AG10803 (cell line): ENCODE results near the gene VPS33B.

Source experiments
- DNase-seq: peaks from one replicate; pipeline ENCODE4 v3.0.0; 2010; ENCODE audit warnings: low read depth
- H3K4me3 ChIP-seq: 2 replicates; pipeline ENCODE4 v1.5.1; 2011; ENCODE audit warnings: mild to moderate bottlenecking, low read length, control low read depth
- TF ChIP-seq, protein P1 (sequence below): conservative IDR thresholded peaks from 2 replicates; pipeline ENCODE4 v1.5.1; 2011; ENCODE audit warnings: mild to moderate bottlenecking, low read length, control low read depth, inconsistent platforms

The VPS33B gene

DNA sequence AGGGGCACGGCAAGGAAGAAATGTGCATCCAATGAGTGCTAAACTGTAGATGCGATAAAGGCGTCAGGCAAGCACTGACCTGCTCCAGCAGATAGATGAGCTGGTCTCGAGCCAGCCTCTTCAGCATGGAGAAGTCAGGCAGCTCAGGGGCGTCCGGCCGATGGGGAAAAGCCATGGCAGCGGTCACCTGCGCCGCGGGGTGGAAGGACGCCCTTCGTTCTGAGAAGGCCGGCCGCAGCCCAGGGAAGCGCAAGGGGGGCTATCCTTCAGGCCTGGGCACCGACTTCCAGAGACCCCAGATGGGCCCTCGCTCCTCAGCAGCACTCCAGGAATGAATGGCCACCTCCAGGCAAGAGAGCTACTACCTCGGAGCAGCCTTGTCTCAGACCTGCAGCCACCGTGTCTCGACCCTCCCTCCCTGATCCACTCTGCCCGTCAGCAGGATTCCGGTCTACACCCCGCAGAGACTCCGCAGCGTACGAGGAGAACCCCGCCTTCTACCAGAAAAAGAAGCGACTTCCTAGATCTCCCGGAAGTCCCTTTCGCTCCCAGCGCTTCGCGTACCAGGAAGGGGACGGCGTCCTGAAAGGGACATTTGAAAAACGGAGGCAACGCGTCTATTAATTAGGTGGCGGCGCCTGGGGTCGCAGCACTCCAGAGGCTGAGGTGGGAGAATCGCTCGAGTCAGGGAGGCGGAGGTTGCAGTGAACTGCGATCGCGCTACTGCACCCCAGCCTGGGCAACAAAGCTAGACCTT lies at the start of gene VPS33B:
VPS33B (minus strand) TSS at position 520 of the 757 bp plus-strand sequence; CDS start at position 175, 345 bp downstream.
- TF ChIP-seq, protein P1, sequence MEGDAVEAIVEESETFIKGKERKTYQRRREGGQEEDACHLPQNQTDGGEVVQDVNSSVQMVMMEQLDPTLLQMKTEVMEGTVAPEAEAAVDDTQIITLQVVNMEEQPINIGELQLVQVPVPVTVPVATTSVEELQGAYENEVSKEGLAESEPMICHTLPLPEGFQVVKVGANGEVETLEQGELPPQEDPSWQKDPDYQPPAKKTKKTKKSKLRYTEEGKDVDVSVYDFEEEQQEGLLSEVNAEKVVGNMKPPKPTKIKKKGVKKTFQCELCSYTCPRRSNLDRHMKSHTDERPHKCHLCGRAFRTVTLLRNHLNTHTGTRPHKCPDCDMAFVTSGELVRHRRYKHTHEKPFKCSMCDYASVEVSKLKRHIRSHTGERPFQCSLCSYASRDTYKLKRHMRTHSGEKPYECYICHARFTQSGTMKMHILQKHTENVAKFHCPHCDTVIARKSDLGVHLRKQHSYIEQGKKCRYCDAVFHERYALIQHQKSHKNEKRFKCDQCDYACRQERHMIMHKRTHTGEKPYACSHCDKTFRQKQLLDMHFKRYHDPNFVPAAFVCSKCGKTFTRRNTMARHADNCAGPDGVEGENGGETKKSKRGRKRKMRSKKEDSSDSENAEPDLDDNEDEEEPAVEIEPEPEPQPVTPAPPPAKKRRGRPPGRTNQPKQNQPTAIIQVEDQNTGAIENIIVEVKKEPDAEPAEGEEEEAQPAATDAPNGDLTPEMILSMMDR, result no peak
- H3K4me3 ChIP-seq, result peak within 1 kb of the TSS; percentile 99
- peak; percentile 79 for DNase-seq

DNA sequence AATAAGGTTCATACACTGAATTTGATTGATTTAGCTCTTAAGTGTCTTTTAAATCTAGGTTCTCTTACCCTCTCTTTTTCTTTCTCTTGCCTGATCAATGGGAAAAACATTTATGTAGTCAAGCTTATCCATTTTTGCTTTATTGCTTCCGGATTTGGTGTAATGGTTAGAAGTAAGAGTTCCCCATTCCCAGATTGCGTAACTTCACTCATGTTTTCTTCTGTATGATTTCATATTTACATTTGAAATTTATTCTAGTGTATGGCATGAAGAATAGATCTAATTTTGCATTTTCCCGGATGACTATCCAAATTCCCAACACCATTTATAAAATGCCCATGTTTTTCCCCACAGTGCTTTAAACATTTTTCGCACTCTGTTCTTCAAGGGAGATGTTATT lies 49.8 kb upstream of the VPS33B start:
- TF ChIP-seq, protein P1, result no peak
- no peak overlapping the region for H3K4me3 ChIP-seq
- DNase-seq, result no peak

DNA sequence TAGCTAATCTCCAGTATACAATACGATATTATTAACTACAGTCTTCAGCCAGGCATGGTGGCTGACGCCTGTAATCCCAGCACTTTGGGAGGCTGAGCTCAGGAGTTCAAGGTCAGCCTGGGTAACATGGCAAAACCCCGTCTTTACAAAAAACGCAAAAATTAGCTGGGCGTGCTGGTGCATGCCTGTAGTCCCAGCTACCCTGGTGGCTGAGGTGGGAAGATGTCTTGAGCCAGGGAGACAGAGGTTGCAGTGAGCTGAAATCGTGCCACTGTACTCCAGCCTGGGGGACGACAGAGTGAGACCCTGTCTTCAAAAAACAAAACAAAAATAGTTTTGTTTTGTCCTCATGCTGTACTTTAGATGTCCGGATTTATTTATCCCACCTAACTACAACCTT lies 48.5 kb upstream of the VPS33B start:
- TF ChIP-seq, protein P1, result no peak
- no peak for DNase-seq
- H3K4me3 ChIP-seq, result no peak overlapping the region

DNA sequence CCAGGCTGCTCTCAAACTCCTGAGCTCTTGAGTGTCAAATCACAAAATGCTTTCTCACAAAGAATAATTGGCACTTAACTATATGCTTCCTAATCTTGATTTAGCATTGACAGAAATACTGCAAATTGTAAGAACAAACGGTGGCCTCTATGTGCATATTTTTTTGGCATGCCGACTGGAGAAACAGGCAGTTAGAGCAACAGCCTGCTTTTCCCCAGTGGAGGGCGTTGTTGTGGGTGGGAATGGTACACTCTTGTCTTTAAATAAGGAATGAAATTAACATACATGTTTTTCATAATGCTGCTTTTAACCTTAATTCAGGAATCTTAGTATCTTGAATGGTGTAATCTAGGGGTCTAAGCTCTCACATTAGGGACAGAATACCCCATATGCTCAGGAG lies 46.6 kb upstream of the VPS33B start:
- no peak overlapping the region for H3K4me3 ChIP-seq
- DNase-seq, result no peak
- TF ChIP-seq, protein P1, result no peak

DNA sequence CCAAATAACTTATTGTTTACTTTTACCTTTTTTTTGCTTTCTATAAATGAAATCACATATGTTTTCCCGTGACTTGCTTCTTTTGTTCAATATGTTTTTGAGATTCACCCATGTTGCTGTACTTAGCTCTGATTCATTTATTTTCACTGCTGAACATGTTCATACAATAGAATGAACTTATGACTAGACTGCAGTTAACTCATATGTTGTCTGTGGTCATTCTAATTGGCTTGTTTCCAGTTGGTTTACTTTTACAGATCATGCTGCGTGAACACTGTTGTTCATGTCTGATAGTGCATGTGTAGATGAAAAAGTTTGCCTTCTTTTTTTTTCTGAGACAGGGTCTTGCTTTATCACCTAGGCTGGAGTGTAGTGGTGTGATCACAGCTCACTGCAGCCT lies 46.0 kb upstream of the VPS33B start:
- TF ChIP-seq, protein P1, result no peak
- DNase-seq, result no peak

DNA sequence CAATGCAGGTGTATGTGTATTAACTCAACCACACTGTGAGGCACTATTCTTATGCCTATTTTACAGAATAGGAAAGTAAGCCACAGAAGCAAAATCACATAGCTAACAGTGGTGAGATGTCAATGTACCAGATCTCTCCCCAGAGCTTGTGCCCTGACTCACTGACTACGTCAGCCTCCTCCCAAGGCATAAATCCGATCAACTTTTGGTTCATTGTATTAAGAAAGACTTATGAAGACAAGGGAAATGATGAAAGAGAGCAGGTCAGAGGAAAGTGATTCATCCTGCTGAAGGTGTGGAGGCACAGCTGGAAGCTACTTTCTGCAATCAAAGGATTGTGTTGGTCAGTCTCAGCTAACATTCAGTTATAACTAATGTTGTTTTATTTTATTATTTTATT lies 44.6 kb upstream of the VPS33B start:
- TF ChIP-seq, protein P1, result no peak
- DNase-seq, result no peak
- no peak overlapping the region for H3K4me3 ChIP-seq

More for the DNA sequence above, 46.0 kb upstream of the VPS33B start:
- no peak overlapping the region for H3K4me3 ChIP-seq

DNA sequence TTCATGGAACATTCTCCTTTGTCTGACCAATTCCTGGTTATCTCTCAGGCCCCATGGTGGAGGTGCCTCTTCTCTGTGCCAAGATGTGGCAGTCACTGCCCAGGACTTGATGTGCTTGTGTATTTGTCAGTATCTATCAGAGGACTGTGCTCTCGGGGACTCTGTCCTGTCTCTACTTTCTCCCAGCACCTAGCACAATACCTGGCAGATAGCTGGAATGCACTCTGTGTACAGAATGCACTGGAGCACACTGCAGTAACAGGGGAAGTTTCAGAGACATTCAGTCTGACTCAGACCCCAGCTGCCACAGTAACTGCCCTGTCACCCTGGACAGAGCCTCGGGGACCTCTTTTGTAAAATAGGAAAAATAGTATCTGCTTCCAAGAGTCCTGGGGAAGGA lies 43.1 kb upstream of the VPS33B start:
- no peak overlapping the region for H3K4me3 ChIP-seq
- TF ChIP-seq, protein P1, result no peak
- no peak for DNase-seq
